Lower lobe of right lung (tissue), 2 donors: ENCODE data around the gene MCM9. TPM values are rescaled to one million over a fixed set of nuclear protein-coding genes. Genes with fewer than 3 reads are reported as not detected.

ENCODE experiments used
- ATAC-seq, 2 donors: fragments of 200-7000 bp; cut with Tn5 transposase; one replicate each; pipeline ENCODE4 v1.9.1; 2020 to 2022; ENCODE audit warnings: mild to moderate bottlenecking in 2 of 2, moderate library complexity in 2 of 2
- DNase-seq: peaks from one replicate; pipeline ENCODE4 v3.0.0-alpha.2; 2020
- H3K27ac ChIP-seq: fragments of 200-600 bp; one replicate; pipeline ENCODE4 v1.8.0; 2022
- H3K27me3 ChIP-seq: fragments of 200-600 bp; one replicate; pipeline ENCODE4 v1.8.0; 2022; ENCODE audit warnings: low read depth
- H3K36me3 ChIP-seq: fragments of 200-600 bp; one replicate; pipeline ENCODE4 v1.8.0; 2022; ENCODE audit warnings: mild to moderate bottlenecking
- H3K4me1 ChIP-seq: fragments of 200-600 bp; one replicate; pipeline ENCODE4 v1.8.0; 2022
- H3K4me3 ChIP-seq: fragments of 200-600 bp; one replicate; pipeline ENCODE4 v1.8.0; 2022; ENCODE audit warnings: mild to moderate bottlenecking
- H3K9me3 ChIP-seq: fragments of 200-600 bp; one replicate; pipeline ENCODE4 v1.8.0; 2022
- CTCF ChIP-seq: fragments of 200-600 bp; IDR thresholded peaks from one replicate; pipeline ENCODE4 v1.8.0; 2022; ENCODE audit warnings: antibody characterized with exemption, mild to moderate bottlenecking
- intact Hi-C: fragments of 100-400 bp; cut with DNase I; formaldehyde crosslinking; loops from one replicate; pipeline ENCODE4 v1.11.0; 2022
- total RNA-seq: library from RNA; stranded (reverse); fragmentation: NEBNext Ultra II Directional; extraction: Animal tissue kit (Norgen Biotek cat#: 25700); gene quantifications from one replicate; pipeline ENCODE4 v1.2.1, GENCODE V29; 2021
- donor health status: DM: no; HTN: yes; CAD: no; lungs with severe emphysema.

Gene MCM9
- total RNA-seq, 1 donor from 2014 or later = 23.6 TPM

- ATAC-seq (no peak), DNase-seq (no peak)
- TF ChIP-seq CTCF = no peak
- H3K9me3 ChIP-seq = no peaks in the 10 kb centered on the region
- H3K27me3 ChIP-seq = no peaks in the 10 kb centered on the region
- peaks cover 2% of the 10 kb centered on the region for H3K36me3 ChIP-seq
- H3K4me1 ChIP-seq = no peaks in the 10 kb centered on the region
- intact Hi-C loops = loop anchor here (10.0 kb wide), 1 partner anchor 149 kb away; no protein-coding TSS in a partner anchor
- H3K4me3 ChIP-seq = no peak overlapping the region
- no peak overlapping the region for H3K27ac ChIP-seq
Measured at GRCh38 chr6:118965843-118966370, 30.9 kb upstream of the MCM9 start.

- peaks cover 2% of the 10 kb centered on the region for H3K36me3 ChIP-seq
- intact Hi-C loops = loop anchor here (10.0 kb wide), 1 partner anchor 149 kb away; no protein-coding TSS in a partner anchor
- no peak overlapping the region for H3K4me3 ChIP-seq
- no peaks in the 10 kb centered on the region for H3K4me1 ChIP-seq
- no peaks in the 10 kb centered on the region for H3K9me3 ChIP-seq
- H3K27me3 ChIP-seq = no peaks in the 10 kb centered on the region
- ATAC-seq = no peak
- no peak overlapping the region for H3K27ac ChIP-seq
- DNase-seq = no peak
- TF ChIP-seq CTCF = no peak
Measured at GRCh38 chr6:118965371-118965770, 30.4 kb upstream of the MCM9 start.

- Histone ChIP-seq H3K4me3 (no peak overlapping the region), H3K4me1 (no peaks in the 10 kb centered on the region), H3K27ac (no peak overlapping the region), H3K9me3 (no peaks in the 10 kb centered on the region), H3K36me3 (peaks cover 2% of the 10 kb centered on the region), H3K27me3 (no peaks in the 10 kb centered on the region)
- ATAC-seq (no peak), DNase-seq (no peak)
- intact Hi-C loops = loop anchor here (10.0 kb wide), 1 partner anchor 152 kb away; no protein-coding TSS in a partner anchor
- no peak for TF ChIP-seq CTCF
Measured at GRCh38 chr6:118963003-118963402, 28.0 kb upstream of the MCM9 start.

GRCh38 chr6:118959903-118960302 is 24.9 kb upstream of the MCM9 start:
- intact Hi-C loops = loop anchor here (10.0 kb wide), 1 partner anchor 155 kb away; no protein-coding TSS in a partner anchor
- Histone ChIP-seq H3K9me3 (no peaks in the 10 kb centered on the region), H3K4me3 (no peak overlapping the region), H3K36me3 (peaks cover 2% of the 10 kb centered on the region), H3K27ac (no peak overlapping the region), H3K4me1 (no peaks in the 10 kb centered on the region), H3K27me3 (no peaks in the 10 kb centered on the region)
- DNase-seq (no peak), ATAC-seq (peak; percentile 79 to 93)
- no peak for TF ChIP-seq CTCF

- ATAC-seq (no peak), DNase-seq (no peak)
Measured at GRCh38 chr6:118953391-118953790, 18.4 kb upstream of the MCM9 start.

More at GRCh38 chr6:118953391-118953790, 18.4 kb upstream of the MCM9 start:
- intact Hi-C loops = no loop called here
- H3K27ac ChIP-seq = no peak overlapping the region
- H3K4me1 ChIP-seq = no peaks in the 10 kb centered on the region
- TF ChIP-seq CTCF = no peak
- no peaks in the 10 kb centered on the region for H3K27me3 ChIP-seq
- H3K4me3 ChIP-seq = no peak overlapping the region
- no peaks in the 10 kb centered on the region for H3K36me3 ChIP-seq
- no peaks in the 10 kb centered on the region for H3K9me3 ChIP-seq
